IMR-90 (cell line): ENCODE results near the gene VPS26A.

Experiments
- BHLHE40 ChIP-seq: fragments of 150-350 bp; IDR thresholded peaks from 2 replicates; pipeline ENCODE4 v1.6.1; 2016; ENCODE audit warnings: mild to moderate bottlenecking, low read depth, low read length
- CTCF ChIP-seq: conservative IDR thresholded peaks from 2 replicates; pipeline ENCODE4 v1.5.1; 2012; ENCODE audit warnings: mild to moderate bottlenecking, low read depth, low read length, improper control_type of control experiment
- ELK1 ChIP-seq: fragments of 150-350 bp; IDR thresholded peaks from 2 replicates; pipeline ENCODE4 v1.6.1; 2016; ENCODE audit warnings: low read depth, mild to moderate bottlenecking, low read length, moderate library complexity, borderline replicate concordance
- MXI1 ChIP-seq: IDR thresholded peaks from 2 replicates; pipeline ENCODE4 v1.6.1; 2012; ENCODE audit warnings: low read depth, mild to moderate bottlenecking, low read length, moderate library complexity, borderline replicate concordance
- RAD21 ChIP-seq: IDR thresholded peaks from 2 replicates; pipeline ENCODE4 v1.6.1; 2012; ENCODE audit warnings: low read length, improper control_type of control experiment

GRCh38 chr10:69209787-69210484 lies 86.0 kb downstream of the VPS26A start:
- no peak for TF ChIP-seq ELK1
- TF ChIP-seq BHLHE40, result no peak
- no peak for TF ChIP-seq RAD21
- TF ChIP-seq MXI1, result no peak
- TF ChIP-seq CTCF, result no peak
